GM18867 (cell line): ENCODE results near the gene SPATA22.
"Not testable (repeated sequence)": the region's sequence is repeated elsewhere in the genome, so short reads cannot be mapped to it uniquely, and the experiment has no call there.

ENCODE experiments used
- ATAC-seq: cut with Tn5 transposase; IDR thresholded peaks from one replicate; pipeline ENCODE4 v1.9.1; 2021; ENCODE audit warnings: mild to moderate bottlenecking, moderate library complexity; ENCODE audit not compliant: unreplicated experiment

SPATA22 gene, protein sequence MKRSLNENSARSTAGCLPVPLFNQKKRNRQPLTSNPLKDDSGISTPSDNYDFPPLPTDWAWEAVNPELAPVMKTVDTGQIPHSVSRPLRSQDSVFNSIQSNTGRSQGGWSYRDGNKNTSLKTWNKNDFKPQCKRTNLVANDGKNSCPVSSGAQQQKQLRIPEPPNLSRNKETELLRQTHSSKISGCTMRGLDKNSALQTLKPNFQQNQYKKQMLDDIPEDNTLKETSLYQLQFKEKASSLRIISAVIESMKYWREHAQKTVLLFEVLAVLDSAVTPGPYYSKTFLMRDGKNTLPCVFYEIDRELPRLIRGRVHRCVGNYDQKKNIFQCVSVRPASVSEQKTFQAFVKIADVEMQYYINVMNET

DNA sequence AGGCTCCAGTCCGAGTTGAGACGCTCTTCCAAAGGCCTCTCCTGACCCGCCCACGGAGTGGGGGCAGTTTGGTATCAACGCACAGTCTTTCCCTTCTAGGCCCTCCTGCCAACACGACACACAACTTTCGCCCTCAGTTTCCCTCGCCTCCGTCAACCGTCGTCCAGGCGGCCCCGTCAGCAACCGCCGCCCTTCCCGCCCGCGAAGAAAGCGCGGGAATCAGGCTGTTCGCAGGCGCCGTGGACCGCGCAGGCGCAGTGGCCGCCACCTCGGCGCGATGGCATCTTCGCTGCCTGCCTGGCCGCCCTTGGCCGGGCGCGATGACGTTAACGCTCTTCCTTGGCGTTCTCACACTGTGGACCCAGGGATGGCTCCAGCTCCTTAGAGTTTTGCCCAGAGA, at the start of gene SPATA22:
TSS of gene SPATA22 (minus strand) at position 221 of the 400 bp plus-strand sequence. CDS start 2,494 bp downstream, outside the sequence.
- no peak for ATAC-seq

DNA sequence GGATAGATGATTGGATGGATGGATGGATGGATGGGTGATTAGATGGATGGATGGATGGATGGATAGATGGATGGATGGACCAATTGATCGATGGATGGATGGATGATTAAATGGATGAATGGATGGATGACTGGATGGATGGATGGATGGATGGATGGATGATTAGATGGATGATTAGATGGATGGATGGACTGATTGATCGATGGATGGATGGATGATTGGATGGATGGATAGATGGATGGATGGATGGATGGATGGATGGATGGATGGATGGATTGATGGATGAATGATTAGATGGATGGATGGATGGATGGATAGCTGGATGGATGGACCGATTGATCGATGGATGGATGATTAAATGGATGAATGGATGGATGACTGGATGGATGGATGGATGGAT, 47.9 kb upstream of the SPATA22 start:
- ATAC-seq = not testable (repeated sequence)

DNA sequence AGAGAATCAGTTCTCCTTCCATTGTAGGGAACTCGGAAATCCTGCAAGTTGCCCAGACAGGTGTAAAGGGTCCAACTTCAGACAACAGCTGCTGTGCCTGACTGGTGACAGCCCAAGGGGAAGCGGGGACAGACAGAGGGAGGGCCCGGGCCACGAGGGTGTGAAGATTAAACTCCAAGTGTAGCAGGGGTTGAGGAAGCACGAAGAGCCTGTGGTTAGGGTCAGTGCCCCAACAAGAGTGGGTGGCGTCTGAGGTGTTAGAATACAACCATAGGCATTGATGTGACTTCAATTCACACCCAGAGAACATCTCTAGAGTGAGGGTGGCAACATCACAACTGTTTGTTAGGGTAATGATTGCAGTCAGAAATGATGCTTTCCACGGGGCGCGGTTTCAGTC, 43.3 kb upstream of the SPATA22 start:
- ATAC-seq = no peak

DNA sequence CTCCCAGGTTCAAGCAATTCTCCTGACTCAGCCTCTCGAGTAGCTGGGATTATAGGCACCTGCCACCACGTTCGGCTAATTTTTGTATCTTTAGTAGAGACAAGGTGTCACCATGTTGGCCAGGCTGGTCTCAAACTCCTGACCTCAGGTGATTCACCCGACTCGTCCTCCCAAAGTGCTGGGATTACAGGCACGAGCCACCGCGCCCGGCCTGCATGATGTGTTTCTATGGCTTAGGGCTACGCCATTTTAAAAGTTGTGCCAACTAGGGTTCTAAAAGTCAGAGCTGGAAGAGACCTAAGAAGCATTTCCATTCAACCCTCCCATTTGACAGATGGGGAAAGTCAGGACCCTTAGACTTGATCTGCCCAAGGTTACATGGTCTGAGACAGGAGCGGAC, 42.5 kb upstream of the SPATA22 start:
- ATAC-seq = not testable (repeated sequence)

DNA sequence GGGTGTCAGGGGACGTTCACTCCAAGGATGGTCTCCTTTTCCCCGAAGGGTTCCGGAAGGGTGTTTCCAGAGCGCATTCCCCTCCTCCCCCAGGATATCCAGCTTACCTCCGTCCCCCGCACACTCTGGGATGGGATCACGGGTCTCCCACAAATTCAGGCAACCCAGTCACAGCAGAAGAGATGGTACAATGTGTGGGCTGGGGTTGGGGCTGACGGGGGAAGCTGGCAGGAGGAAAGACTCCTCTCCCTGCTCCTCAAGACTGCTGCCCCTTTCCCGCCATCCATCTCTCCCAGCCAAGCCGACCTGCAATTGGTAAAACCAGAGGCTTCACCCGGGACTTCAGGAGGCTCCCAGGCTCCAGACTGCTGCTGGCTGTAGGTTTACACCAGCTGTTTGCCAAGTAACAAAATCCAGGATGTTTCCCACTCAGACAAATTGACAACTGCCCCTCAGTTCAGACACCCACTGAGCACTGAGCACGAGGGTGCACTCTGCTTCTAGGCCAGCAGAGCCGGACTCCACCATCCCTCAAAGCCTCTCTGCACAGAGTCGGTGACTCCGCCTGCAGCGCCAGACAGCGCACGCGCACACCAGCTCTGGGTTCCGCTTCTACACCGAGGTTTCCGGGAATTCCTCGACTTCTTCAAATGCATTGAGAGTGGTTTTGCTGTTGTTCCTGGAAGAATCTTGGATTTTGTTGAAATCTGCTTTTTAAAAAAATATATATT, 41.9 kb upstream of the SPATA22 start:
- ATAC-seq = no peak

DNA sequence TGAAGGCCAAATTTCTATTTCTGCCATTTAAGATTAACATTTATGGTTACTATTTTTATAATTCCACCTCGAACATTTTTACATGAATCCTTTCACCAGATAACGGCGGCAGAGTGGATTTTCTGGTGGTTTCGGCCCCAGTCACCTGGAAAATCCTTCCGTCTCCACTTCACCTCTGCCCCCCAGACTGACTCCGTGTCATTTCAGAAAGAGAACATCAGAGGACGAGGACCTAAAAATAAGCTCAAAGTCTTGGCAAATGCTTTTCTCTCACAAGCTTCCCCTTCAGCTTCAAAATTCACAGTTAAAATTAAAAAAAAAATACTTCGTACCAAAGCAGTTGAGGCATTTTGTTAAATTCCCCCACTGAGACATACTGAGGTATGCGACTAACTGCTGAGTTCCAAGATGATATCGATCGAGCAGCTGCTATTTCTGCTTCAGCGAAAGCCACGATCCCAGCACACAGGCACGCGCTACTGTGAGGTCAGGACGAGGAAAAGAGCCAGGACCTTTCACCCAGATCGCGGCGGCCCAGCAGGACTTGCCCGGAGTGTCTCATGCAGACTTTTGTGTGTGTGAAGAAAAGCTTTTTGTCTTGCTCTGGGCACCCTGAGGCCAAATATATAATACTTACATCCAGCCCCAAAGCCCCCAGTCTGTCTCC, 41.0 kb upstream of the SPATA22 start:
- ATAC-seq = no peak

DNA sequence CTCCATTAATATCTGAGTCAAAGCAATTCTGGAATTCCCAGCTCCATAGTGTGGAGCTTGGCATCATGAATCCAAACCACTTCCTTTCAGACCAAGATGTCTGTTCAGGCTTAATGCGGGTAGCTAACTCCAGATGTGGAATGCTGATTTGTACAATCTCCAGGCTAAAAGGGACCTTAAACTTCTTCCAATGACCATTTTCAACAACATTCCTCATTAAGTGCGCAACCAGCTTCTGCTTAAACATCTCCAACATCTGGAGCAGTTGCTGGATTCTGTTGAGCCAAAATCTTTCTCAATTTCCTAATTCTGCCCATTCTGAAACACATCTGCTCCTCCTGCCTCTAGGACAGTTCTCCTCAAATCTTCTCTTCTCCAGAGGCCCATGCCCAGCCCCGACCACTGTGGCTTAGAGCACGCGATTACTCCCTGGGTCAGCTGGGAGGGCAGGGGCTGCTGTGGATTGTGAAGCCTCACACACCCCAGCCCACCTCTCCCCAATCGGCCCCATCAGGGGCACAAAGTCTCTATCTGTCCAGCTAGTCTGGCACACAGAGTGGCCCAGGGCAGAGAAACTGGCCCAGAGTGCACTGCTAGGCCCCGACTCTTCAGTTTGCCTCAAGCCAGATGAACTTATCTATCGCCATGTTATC, 40.4 kb upstream of the SPATA22 start:
- no peak for ATAC-seq

DNA sequence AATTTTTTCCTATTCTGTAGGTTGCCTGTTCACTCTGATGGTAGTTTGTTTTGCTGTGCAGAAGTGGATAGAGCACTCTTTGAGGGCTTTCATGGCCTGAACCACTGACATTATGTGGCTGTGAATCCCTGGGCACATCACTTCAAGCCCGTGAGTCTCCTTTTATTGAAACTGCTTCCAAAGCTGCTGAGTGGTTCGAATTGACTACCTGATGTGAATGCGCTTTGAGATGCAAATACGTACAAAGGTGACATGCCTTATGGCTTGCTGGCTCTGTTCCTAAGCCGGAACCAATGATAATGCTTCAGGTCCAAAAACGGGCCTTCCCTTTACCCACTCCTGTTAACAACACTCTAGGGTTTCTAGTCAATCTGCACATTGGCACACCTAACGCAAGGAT, 38.5 kb upstream of the SPATA22 start:
- ATAC-seq = no peak

DNA sequence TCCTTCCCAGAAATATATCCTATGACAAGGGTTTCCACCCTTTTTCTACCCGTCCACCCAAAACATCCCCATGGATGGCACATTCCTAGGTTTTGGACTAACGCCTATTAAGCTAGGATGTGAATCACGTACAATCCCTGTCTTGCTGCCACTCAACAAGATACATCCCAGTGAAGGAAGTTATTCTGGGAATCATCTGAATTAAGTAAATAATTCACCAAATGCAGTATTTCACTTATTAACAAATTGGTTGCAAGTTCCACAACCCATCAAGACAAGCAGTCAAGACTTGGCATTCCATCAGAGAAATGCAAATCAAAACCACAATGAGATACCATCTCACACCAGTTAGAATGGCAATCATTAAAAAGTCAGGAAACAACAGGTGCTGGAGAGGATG, 36.2 kb upstream of the SPATA22 start:
- ATAC-seq = no peak

DNA sequence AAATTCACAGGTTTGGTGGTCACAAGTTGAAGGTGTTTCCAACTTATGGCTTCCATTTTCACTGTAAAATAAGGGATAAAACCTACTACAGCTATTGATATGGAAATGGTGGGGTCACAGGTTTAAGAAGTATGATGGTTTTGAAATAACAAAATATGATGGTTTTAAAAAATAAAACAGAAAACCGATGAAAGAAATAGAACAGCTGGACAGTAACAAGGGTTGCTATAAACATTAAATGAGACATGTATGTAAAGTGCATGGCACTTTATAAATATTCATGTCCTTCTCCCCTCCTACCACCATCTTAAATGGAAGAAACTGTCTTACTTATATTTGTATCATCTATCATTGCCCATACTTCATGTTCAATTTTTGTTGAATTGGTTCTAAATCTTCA, 35.5 kb upstream of the SPATA22 start:
- ATAC-seq = no peak

DNA sequence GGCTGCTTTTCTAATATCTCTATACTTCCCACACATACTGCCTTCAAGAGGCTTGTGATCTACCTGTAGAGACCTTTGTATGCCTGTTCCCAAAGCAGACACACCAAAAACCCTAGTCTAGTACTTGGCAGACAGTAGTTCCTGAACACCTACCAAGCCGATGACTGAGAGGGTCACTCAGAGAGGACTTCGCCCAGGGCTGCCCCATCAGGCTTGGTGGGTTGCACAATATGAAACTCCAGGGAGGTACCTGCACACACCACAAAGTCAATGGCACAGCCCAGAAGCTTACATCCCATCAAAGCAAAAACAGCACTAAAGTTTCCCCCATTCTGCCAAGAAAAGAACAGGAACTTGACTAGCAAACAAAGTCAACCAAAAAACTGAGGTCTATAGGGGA, 34.4 kb upstream of the SPATA22 start:
- no peak for ATAC-seq

DNA sequence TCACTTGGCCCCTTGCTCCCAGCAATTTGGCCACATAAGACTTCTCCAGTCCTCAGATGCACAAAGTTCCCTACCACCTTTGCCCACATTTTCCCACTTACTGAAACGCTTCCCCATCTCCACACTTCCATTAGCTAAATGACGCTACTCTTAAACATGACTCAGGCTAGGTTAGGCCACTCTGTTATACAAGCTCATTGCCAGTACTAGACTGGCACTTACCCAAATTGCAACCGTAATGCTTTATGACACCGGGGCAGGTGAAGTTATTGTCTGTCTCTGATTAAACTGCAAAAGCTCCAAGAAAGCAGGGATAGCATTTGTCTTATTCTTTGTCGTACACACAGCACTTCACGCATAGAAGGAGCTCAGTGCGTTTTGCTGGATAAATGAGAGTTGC, 33.4 kb upstream of the SPATA22 start:
- no peak for ATAC-seq

DNA sequence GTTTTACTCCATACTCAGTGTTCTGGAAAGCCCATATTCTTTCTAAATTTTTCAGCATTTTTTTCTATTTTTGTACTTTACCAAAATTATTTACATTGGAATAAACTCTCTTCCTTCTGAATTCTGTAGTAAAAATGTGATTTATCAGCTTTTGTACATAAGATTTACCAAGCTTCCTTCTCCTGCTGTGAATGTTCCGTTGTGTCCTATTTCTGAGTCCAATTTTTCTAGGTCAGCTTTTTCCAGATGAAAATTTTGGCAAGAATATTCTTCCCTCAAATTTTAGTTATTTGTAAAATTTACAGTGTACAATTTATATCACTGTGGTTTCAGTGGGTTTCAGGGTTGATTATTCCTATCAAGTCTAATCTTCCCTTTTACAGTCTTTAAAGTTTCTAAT, 31.7 kb upstream of the SPATA22 start:
- ATAC-seq = no peak

DNA sequence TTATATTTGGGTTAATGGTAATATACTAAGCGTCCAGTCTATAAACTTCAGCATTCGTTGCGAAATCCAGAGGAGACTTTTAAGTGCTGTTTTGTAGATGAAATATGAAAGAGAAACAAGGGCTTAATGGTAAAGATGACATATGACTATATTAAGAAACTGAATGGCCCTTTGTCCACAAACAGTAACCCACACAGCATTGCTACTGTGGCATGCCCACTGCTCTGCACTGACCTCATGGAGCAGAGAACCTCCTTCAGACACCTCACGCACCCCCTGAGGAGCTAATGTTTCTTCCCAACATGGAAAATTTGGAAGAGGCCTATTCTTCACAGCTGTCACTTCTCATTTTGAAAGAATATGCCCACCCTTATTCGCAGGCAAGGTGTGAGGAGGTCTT, 30.8 kb upstream of the SPATA22 start:
- ATAC-seq = no peak

DNA sequence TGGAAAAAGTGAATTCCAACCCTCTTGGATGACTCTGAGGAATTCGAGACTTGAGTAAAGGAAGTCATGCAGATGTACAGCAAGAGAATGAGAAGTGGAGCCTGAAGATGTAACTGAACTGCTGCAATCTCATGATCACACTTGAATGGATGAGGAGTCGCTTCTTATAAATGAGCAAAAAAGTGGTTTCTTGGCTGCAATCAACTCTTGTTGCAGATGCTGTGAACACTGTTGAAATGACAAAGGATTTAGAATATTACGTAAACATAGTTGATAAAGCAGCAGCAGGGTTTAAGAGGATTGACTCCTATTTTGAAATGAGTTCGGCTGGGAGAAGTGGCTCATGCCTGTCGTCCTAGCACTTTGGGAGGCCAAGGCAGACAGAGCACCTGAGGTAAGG, 29.7 kb upstream of the SPATA22 start:
- no peak for ATAC-seq

DNA sequence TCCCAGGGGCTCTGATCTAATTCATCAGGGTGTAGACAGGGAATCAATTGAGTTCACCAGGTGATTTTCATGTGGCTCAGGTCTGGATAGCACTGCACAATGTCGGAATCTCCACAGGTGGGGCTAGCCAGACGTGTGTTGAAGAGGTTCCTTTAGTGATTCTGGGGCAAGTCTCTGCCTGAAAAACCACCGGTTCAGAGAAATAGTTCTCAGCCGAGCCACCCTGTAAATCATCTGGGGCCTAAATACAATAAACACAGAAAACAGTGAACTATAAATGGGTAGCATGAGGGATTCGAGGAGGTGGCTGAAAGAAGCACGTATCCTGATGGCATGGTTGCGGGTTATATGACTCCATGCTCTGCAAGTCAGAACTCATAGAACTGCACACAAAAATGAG, 25.5 kb upstream of the SPATA22 start:
- ATAC-seq = no peak

DNA sequence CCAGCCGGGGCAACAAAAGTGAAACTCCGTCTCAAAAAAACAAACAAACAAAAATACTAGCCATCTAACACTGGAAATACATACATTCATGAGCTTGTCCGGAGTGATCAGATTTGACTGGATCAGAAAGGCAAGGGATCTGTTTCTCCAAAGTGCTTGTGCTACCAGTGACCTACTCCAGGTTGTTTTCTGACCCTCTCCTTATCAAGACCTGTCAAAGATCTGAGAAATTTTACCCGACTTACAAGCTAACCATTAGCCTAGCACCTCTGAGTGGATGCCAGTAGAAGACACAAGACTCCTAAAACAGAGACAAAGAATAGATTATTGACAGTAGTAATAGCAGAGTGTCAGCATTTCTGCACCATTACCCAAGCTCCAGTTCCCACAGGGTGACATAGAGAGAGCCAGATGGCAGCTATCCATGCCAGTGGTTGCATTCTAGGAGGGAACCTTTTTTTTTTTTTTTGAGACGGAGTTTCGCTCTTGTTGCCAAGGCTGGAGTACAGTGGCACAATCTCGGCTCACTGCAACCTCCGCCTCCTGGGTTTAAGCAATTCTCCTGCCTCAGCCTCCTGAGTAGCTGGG, 14.0 kb upstream of the SPATA22 start:
- ATAC-seq = no peak

DNA sequence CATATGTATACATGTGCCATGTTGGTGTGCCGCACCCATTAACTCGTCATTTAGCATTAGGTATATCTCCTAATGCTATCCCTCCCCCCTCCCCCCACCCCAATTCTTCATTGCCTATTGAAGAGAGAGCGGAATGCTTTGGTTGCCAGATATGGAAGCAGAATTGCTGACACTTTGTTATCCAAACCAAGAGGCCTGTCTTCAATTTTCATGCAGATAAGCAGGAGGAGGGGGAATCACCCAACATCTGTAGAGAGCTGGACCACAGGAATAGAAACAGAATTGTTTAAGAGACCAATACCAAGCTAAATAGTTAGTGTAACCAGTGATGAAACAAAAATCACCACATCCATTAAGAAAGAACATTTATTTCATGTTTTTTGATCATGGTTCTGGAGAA, 11.2 kb upstream of the SPATA22 start:
- ATAC-seq = no peak

DNA sequence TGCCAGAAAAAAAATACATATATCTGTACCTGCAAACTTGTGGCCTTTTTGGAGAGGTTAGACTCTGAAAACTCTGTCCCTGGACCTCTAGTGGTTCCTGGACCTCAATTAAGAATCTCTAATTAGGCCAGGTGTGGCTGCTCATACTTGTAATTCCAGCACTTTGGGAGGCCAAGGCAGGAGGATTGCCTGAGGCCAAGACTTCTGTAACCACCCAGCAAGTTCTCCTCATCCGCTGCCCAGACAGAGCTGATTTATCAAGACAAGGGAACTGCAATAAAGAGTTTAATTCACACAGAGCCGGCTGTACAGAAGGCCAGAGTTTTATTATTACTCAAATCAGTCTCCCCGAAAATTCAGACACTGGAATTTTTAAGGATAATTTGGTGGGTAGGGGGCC, 8.4 kb upstream of the SPATA22 start:
- no peak for ATAC-seq

DNA sequence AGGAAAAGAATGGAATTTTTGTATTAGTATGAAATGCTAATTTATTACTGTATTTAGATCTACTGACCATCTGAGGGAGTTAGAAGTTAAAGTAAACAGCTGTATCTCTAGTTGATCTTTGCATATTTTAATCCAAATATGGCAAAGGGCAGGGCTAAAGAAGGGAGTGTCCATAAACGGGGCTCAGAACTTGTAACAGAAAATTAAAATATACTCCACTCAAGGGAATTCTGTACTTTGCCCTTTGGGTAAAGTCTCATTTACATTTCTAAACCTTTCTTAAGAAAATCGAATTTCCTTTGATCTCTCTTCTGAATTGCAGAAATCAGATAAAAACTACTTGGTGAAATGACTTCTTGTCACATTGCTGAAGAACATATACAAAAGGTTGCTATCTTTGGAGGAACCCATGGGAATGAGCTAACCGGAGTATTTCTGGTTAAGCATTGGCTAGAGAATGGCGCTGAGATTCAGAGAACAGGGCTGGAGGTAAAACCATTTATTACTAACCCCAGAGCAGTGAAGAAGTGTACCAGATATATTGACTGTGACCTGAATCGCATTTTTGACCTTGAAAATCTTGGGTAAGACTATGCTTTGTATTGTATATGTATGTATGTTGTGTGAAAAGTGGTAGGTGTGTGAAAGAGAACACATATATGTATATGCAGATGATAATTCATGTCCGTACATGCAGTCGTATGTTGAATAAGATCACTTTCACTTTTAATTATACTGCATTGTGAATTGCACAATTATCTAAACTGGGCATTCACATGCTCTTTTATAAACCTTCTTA, 4.4 kb upstream of the SPATA22 start, which contains the start of gene ASPA:
TSS of gene ASPA (plus strand) at position 186 of the 799 bp plus-strand sequence. CDS start at position 349, 163 bp downstream.
- no peak for ATAC-seq
